Naive thymus-derived CD4-positive, alpha-beta T cell (primary cell): ENCODE measurements around the gene CPLANE2. TPM values are rescaled to one million over a fixed set of nuclear protein-coding genes. Genes with fewer than 3 reads are reported as not detected.

Experiments used
- ATAC-seq: fragments of 150-1000 bp; cut with Tn5 transposase; 2 replicates; pipeline ENCODE4 v1.10.0; 2021; ENCODE audit warnings: mild to moderate bottlenecking, moderate library complexity
- CTCF ChIA-PET: fragments of 350-600 bp; sonication (Branson Sonifier 250); formaldehyde crosslinking; loops from one replicate; lab custom pipeline; 2021; ENCODE audit warnings: antibody characterized with exemption; lab: Charles Lee
- POLR2A ChIA-PET: fragments of 350-600 bp; sonication (Branson Sonifier 250); formaldehyde crosslinking; loops from one replicate; lab custom pipeline; 2021; ENCODE audit warnings: antibody characterized with exemption, inconsistent platforms; lab: Charles Lee
- DNase-seq, 9 donors: peaks; one replicate each; pipeline versions ENCODE4 v3.0.0 to v3.0.0-alpha.2; 2020 to 2022; ENCODE audit warnings: mixed read lengths in 1 of 9
- H3K27ac ChIP-seq: one replicate; pipeline ENCODE4 v1.7.0; 2013; ENCODE audit warnings: mild to moderate bottlenecking, low read depth, low read length, moderate library complexity
- H3K27me3 ChIP-seq, 2 donors: one replicate each; pipeline ENCODE4 v1.7.0; 2013; ENCODE audit warnings: low read length in 2 of 2, mild to moderate bottlenecking in 2 of 2, moderate library complexity in 2 of 2; ENCODE audit not compliant: control insufficient read depth in 2 of 2, insufficient read depth in 2 of 2
- H3K36me3 ChIP-seq, 3 experiments: 1 replicate in 2 of 3; 2 replicates in 1 of 3; pipeline ENCODE4 v1.7.0; 2013; ENCODE audit warnings: low read length in 3 of 3, mild to moderate bottlenecking in 3 of 3, moderate library complexity in 1 of 3; ENCODE audit not compliant: insufficient read depth in 3 of 3, control insufficient read depth in 2 of 3
- H3K4me1 ChIP-seq, 2 donors: one replicate each; pipeline ENCODE4 v1.7.0; 2013; ENCODE audit warnings: low read length in 2 of 2, mild to moderate bottlenecking in 2 of 2, moderate library complexity in 1 of 2; ENCODE audit not compliant: control insufficient read depth in 2 of 2, insufficient read depth in 2 of 2
- H3K4me3 ChIP-seq: 2 replicates; pipeline ENCODE4 v1.7.0; 2013; ENCODE audit warnings: mild to moderate bottlenecking, low read length
- H3K9me3 ChIP-seq, 3 experiments: 1 replicate in 2 of 3; 2 replicates in 1 of 3; pipeline ENCODE4 v1.7.0; 2013; ENCODE audit warnings: low read length in 3 of 3; ENCODE audit not compliant: control insufficient read depth in 2 of 3
- H3K27ac Mint-ChIP-seq, 9 donors: one replicate each; pipeline ENCODE4 v1.8.0; 2020 to 2022; ENCODE audit warnings: mixed read lengths in 9 of 9, mild to moderate bottlenecking in 8 of 9, moderate library complexity in 5 of 9, inconsistent platforms in 2 of 9
- H3K27me3 Mint-ChIP-seq, 5 donors: one replicate each; pipeline ENCODE4 v1.8.0; 2021 to 2022; ENCODE audit warnings: mixed read lengths in 5 of 5, mild to moderate bottlenecking in 1 of 5
- H3K36me3 Mint-ChIP-seq, 5 donors: one replicate each; pipeline ENCODE4 v1.8.0; 2020 to 2022; ENCODE audit warnings: mixed read lengths in 5 of 5, mild to moderate bottlenecking in 3 of 5, inconsistent platforms in 1 of 5
- H3K4me1 Mint-ChIP-seq, 7 donors: one replicate each; pipeline ENCODE4 v1.8.0; 2020 to 2022; ENCODE audit warnings: mixed read lengths in 7 of 7, mild to moderate bottlenecking in 3 of 7, inconsistent platforms in 1 of 7
- H3K4me3 Mint-ChIP-seq, 10 donors: one replicate each; pipeline ENCODE4 v1.8.0; 2020 to 2022; ENCODE audit warnings: mild to moderate bottlenecking in 10 of 10, mixed read lengths in 10 of 10, moderate library complexity in 6 of 10, inconsistent platforms in 2 of 10
- H3K9me3 Mint-ChIP-seq, 11 donors: one replicate each; pipeline ENCODE4 v1.8.0; 2020 to 2022; ENCODE audit warnings: mixed read lengths in 11 of 11, mild to moderate bottlenecking in 4 of 11, inconsistent platforms in 1 of 11, moderate library complexity in 1 of 11
- intact Hi-C, 2 donors: fragments of 100-400 bp; cut with micrococcal nuclease; formaldehyde crosslinking; loops; one replicate each; pipeline ENCODE4 v1.15.1; 2023
- polyA plus RNA-seq, 2 donors: library from polyadenylated mRNA; unstranded; fragments of 300-500 nt; fragmentation: Illumina TruSeq; gene quantifications; one replicate each; pipeline ENCODE4 v1.2.3, GENCODE V29; 2021
- total RNA-seq, 6 experiments: library from RNA in 5 of 6; stranded (reverse) in 5 of 6; gene quantifications; 1 replicate in 5 of 6; 2 replicates in 1 of 6; pipeline ENCODE4 v1.2.3 and lab custom pipeline; 2021 to 2026

The CPLANE2 gene
- total and polyA plus RNA-seq, 7 experiments from 2014 or later: 3.0 to 11.4 (median 7.6) TPM

GRCh38 chr1:16208270-16208987 is 28.6 kb downstream of the CPLANE2 start:
- intact Hi-C loops: loop anchor here (5.0 to 10.0 kb wide), 7 partner anchors 144 to 706 kb away; partner anchors contain the start of genes DDI2 (in 1 of the 2), FBXO42 (in 1 of the 2), NBPF1 (in 1 of the 2) and NECAP2 (in 1 of the 2)

GRCh38 chr1:16207318-16208269 is 29.4 kb downstream of the CPLANE2 start:
- H3K27me3 ChIP-seq: no peaks in the 10 kb centered on the region
- H3K36me3 Mint-ChIP-seq: peaks cover 0 to 11% (median 11%) of the 10 kb centered on the region in 5 donors
- POLR2A ChIA-PET: interaction anchor here (1.0 to 1.9 kb wide), 4 partner anchors 9 to 511 kb away, joined by 3 to 17 read pairs (median 5); partner anchors contain the start of gene CPLANE2

More at GRCh38 chr1:16208270-16208987, 28.6 kb downstream of the CPLANE2 start:
- H3K9me3 ChIP-seq: no peaks in the 10 kb centered on the region
- Mint-ChIP-seq H3K9me3 (peaks cover 0 to 2% (median 0%) of the 10 kb centered on the region in 11 donors), H3K27me3 (peaks cover 0 to 3% (median 0%) of the 10 kb centered on the region in 5 donors), H3K36me3 (peaks cover 0 to 4% (median 3%) of the 10 kb centered on the region in 5 donors), H3K27ac (peak overlapping the region in 4 of 9 donors; percentile 34 to 89 (median 60)), H3K4me1 (peaks cover 7 to 16% (median 11%) of the 10 kb centered on the region in 7 donors), H3K4me3 (peak overlapping the region in 6 of 10 donors; percentile 5 to 91 (median 23))
- H3K4me3 ChIP-seq: no peak overlapping the region
- no peaks in the 10 kb centered on the region for H3K27me3 ChIP-seq
- no peak for ATAC-seq
- DNase-seq: no peak
- ChIA-PET POLR2A (interaction anchor here (1.0 to 1.1 kb wide), 2 partner anchors 9 to 10 kb away, joined by 3 to 4 read pairs; no protein-coding TSS in a partner anchor), CTCF (no interaction called here)
- H3K27ac ChIP-seq: no peak overlapping the region
- peaks cover 0 to 6% (median 0%) of the 10 kb centered on the region in 3 experiments for H3K36me3 ChIP-seq
- H3K4me1 ChIP-seq: peaks cover 9 to 15% of the 10 kb centered on the region in 2 donors

GRCh38 chr1:16206547-16207317 is 30.3 kb downstream of the CPLANE2 start:
- peaks cover 0 to 11% (median 11%) of the 10 kb centered on the region in 5 donors for H3K36me3 Mint-ChIP-seq
- peaks cover 0 to 13% (median 0%) of the 10 kb centered on the region in 3 experiments for H3K36me3 ChIP-seq
- ChIA-PET CTCF (no interaction called here), POLR2A (interaction anchor here (0.5 to 1.9 kb wide), 7 partner anchors 10 to 510 kb away, joined by 3 to 17 read pairs (median 3); partner anchors contain the start of gene CPLANE2)
- peak overlapping the region; percentile 74 for H3K4me3 ChIP-seq
- H3K27me3 Mint-ChIP-seq: no peaks in the 10 kb centered on the region
- peaks cover 9 to 15% of the 10 kb centered on the region in 2 donors for H3K4me1 ChIP-seq
- no peaks in the 10 kb centered on the region for H3K9me3 ChIP-seq
- DNase-seq (peak; percentile 85 to 95 (median 93)), ATAC-seq (peak; percentile 94)
- no peaks in the 10 kb centered on the region for H3K27me3 ChIP-seq
- peaks cover 0 to 2% (median 0%) of the 10 kb centered on the region in 11 donors for H3K9me3 Mint-ChIP-seq
- H3K4me3 Mint-ChIP-seq: peak overlapping the region; percentile 83 to 95 (median 90)
- H3K27ac Mint-ChIP-seq: peak overlapping the region; percentile 87 to 98 (median 95)
- intact Hi-C loops: loop anchor here (1.0 to 10.0 kb wide), 18 partner anchors 11 to 708 kb away; partner anchors contain the start of genes CASP9 (in 2 of the 2), CPLANE2 (in 2 of the 2), DDI2 (in 2 of the 2) and FBXO42 (in 2 of the 2)
- H3K4me1 Mint-ChIP-seq: peaks cover 7 to 17% (median 13%) of the 10 kb centered on the region in 7 donors
- H3K27ac ChIP-seq: peak overlapping the region; percentile 81

More at GRCh38 chr1:16207318-16208269, 29.4 kb downstream of the CPLANE2 start:
- Histone ChIP-seq H3K27ac (peak overlapping the region; percentile 81), H3K4me3 (peak overlapping the region; percentile 74), H3K4me1 (peaks cover 9 to 15% of the 10 kb centered on the region in 2 donors), H3K36me3 (peaks cover 0 to 6% (median 0%) of the 10 kb centered on the region in 3 experiments), H3K9me3 (no peaks in the 10 kb centered on the region)
- no peak for ATAC-seq
- Mint-ChIP-seq H3K27ac (peak overlapping the region; percentile 87 to 98 (median 95)), H3K4me1 (peaks cover 7 to 17% (median 13%) of the 10 kb centered on the region in 7 donors), H3K9me3 (peaks cover 0 to 2% (median 0%) of the 10 kb centered on the region in 11 donors), H3K27me3 (no peaks in the 10 kb centered on the region), H3K4me3 (peak overlapping the region; percentile 83 to 95 (median 90))
- CTCF ChIA-PET: no interaction called here
- intact Hi-C loops: loop anchor here (2.0 to 10.0 kb wide), 11 partner anchors 145 to 707 kb away; partner anchors contain the start of genes CASP9 (in 2 of the 2), DDI2 (in 2 of the 2), FBXO42 (in 2 of the 2) and NECAP2 (in 2 of the 2)
- peak in 1 of 9 donors; percentile 24 for DNase-seq

GRCh38 chr1:16205891-16206546 is 31.0 kb downstream of the CPLANE2 start:
- H3K27me3 ChIP-seq: no peaks in the 10 kb centered on the region
- ChIA-PET CTCF (interaction anchor here (1.2 to 1.4 kb wide), 2 partner anchors 15 to 31 kb away, joined by 3 read pairs; partner anchors contain the start of gene CPLANE2), POLR2A (interaction anchor here (0.5 to 1.9 kb wide), 6 partner anchors 10 to 156 kb away, joined by 3 to 17 read pairs (median 3); no protein-coding TSS in a partner anchor)
- H3K27me3 Mint-ChIP-seq: no peaks in the 10 kb centered on the region
- peaks cover 0 to 2% (median 0%) of the 10 kb centered on the region in 11 donors for H3K9me3 Mint-ChIP-seq
- H3K4me3 ChIP-seq: peak overlapping the region; percentile 74
- intact Hi-C loops: loop anchor here (1.0 to 10.0 kb wide), 19 partner anchors 11 to 709 kb away; partner anchors contain the start of genes CASP9 (in 2 of the 2), CPLANE2 (in 2 of the 2), DDI2 (in 2 of the 2) and FBXO42 (in 2 of the 2)
- H3K36me3 Mint-ChIP-seq: peaks cover 0 to 11% (median 11%) of the 10 kb centered on the region in 5 donors
- no peaks in the 10 kb centered on the region for H3K9me3 ChIP-seq
- H3K4me1 Mint-ChIP-seq: peaks cover 7 to 17% (median 13%) of the 10 kb centered on the region in 7 donors
- H3K36me3 ChIP-seq: peaks cover 0 to 13% (median 0%) of the 10 kb centered on the region in 3 experiments
- H3K4me3 Mint-ChIP-seq: peak overlapping the region; percentile 83 to 95 (median 90)
- peak overlapping the region; percentile 87 to 98 (median 95) for H3K27ac Mint-ChIP-seq
- DNase-seq (no peak), ATAC-seq (no peak)
- peaks cover 9 to 15% of the 10 kb centered on the region in 2 donors for H3K4me1 ChIP-seq
- peak overlapping the region; percentile 81 for H3K27ac ChIP-seq

- Mint-ChIP-seq H3K36me3 (peaks cover 0 to 11% (median 11%) of the 10 kb centered on the region in 5 donors), H3K27me3 (no peaks in the 10 kb centered on the region), H3K4me3 (peak overlapping the region in 4 of 10 donors; percentile 13 to 55 (median 20)), H3K4me1 (peaks cover 7 to 17% (median 13%) of the 10 kb centered on the region in 7 donors), H3K9me3 (peaks cover 0 to 2% (median 0%) of the 10 kb centered on the region in 11 donors), H3K27ac (peak overlapping the region in 2 of 9 donors; percentile 51 to 56)
- H3K36me3 ChIP-seq: peaks cover 0 to 13% (median 0%) of the 10 kb centered on the region in 3 experiments
- peak overlapping the region; percentile 81 for H3K27ac ChIP-seq
- no peak overlapping the region for H3K4me3 ChIP-seq
- ATAC-seq (no peak), DNase-seq (no peak)
- ChIA-PET POLR2A (interaction anchor here (0.6 to 1.9 kb wide), 4 partner anchors 11 to 43 kb away, joined by 3 to 17 read pairs (median 4); no protein-coding TSS in a partner anchor), CTCF (interaction anchor here (1.2 to 3.0 kb wide), 6 partner anchors 16 to 126 kb away, joined by 3 to 16 read pairs (median 4); partner anchors contain the start of gene CPLANE2)
- peaks cover 9 to 15% of the 10 kb centered on the region in 2 donors for H3K4me1 ChIP-seq
- H3K27me3 ChIP-seq: no peaks in the 10 kb centered on the region
- H3K9me3 ChIP-seq: no peaks in the 10 kb centered on the region
- intact Hi-C loops: loop anchor here (1.0 to 10.0 kb wide), 9 partner anchors 39 to 709 kb away; partner anchors contain the start of genes DDI2 (in 1 of the 2), FBXO42 (in 1 of the 2), NBPF1 (in 1 of the 2) and NECAP2 (in 1 of the 2)
Measured at GRCh38 chr1:16205334-16205671, 31.7 kb downstream of the CPLANE2 start.
